Thoracic aorta (tissue), 2 donors: ENCODE measurements around the gene VIPR2. TPM values are rescaled to one million over a fixed set of nuclear protein-coding genes. Genes with fewer than 3 reads are reported as not detected.

Source experiments
- ATAC-seq: fragments of 150-250 bp; one replicate; pipeline ENCODE4 v1.8.0; 2017; ENCODE audit warnings: low read depth; ENCODE audit not compliant: insufficient number of reproducible peaks, low FRiP score
- DNase-seq: peaks from one replicate; pipeline ENCODE4 v3.0.0-alpha.2; 2020; ENCODE audit warnings: low spot score
- H3K27ac ChIP-seq, 2 donors: fragments of 200-600 bp; sonication (generic); 1 replicate in 1 of 2; 2 replicates in 1 of 2; pipeline ENCODE4 v1.5.1; 2016; ENCODE audit warnings: mild to moderate bottlenecking in 2 of 2, moderate library complexity in 2 of 2
- H3K27me3 ChIP-seq: fragments of 200-600 bp; sonication (generic); replicated peaks from 2 replicates; pipeline ENCODE4 v1.6.0; 2016; ENCODE audit warnings: mild to moderate bottlenecking; ENCODE audit not compliant: insufficient read depth
- H3K36me3 ChIP-seq: fragments of 200-600 bp; sonication (generic); one replicate; pipeline ENCODE4 v1.5.1; 2016
- H3K4me1 ChIP-seq, 2 donors: fragments of 200-600 bp; sonication (generic); 1 replicate in 1 of 2; 2 replicates in 1 of 2; pipeline versions ENCODE4 v1.5.1 to v1.6.0; 2016; ENCODE audit warnings: low read depth in 2 of 2, mild to moderate bottlenecking in 1 of 2; ENCODE audit not compliant: control insufficient read depth in 1 of 2
- H3K4me3 ChIP-seq: fragments of 200-600 bp; sonication (generic); 2 replicates; pipeline ENCODE4 v1.5.1; 2016; ENCODE audit warnings: mild to moderate bottlenecking
- H3K9me3 ChIP-seq: fragments of 200-600 bp; sonication (generic); 2 replicates; pipeline ENCODE4 v1.5.1; 2016
- CTCF ChIP-seq: fragments of 200-600 bp; sonication (generic); IDR thresholded peaks from one replicate; pipeline ENCODE4 v1.5.1; 2019; ENCODE audit warnings: antibody characterized with exemption
- total RNA-seq, 2 donors: library from RNA; depleted of rRNA; stranded (reverse); fragments of >200 nt; gene quantifications; one replicate each; pipeline versions ENCODE4 v1.1.0 to v1.2.3, GENCODE V29; 2016

The VIPR2 gene
- total RNA-seq, 2 donors from 2014 or later: 18.3 to 29.5 TPM

GRCh38 chr7:159094919-159095915 lies 49.5 kb downstream of the VIPR2 start:
- H3K4me1 ChIP-seq: peaks cover 56 to 90% of the 10 kb centered on the region in 2 donors
- H3K27ac ChIP-seq: peak overlapping the region; percentile 99 to 100
- TF ChIP-seq CTCF: no peak
- H3K27me3 ChIP-seq: no peaks in the 10 kb centered on the region
- H3K4me3 ChIP-seq: peak overlapping the region; percentile 52
- no peak for DNase-seq
- no peaks in the 10 kb centered on the region for H3K9me3 ChIP-seq
- no peak for ATAC-seq
- H3K36me3 ChIP-seq: no peaks in the 10 kb centered on the region

GRCh38 chr7:159094023-159094740 lies 50.5 kb downstream of the VIPR2 start:
- peak overlapping the region; percentile 99 to 100 for H3K27ac ChIP-seq
- ATAC-seq (no peak), DNase-seq (no peak)
- H3K9me3 ChIP-seq: no peaks in the 10 kb centered on the region
- TF ChIP-seq CTCF: no peak
- H3K36me3 ChIP-seq: no peaks in the 10 kb centered on the region
- no peaks in the 10 kb centered on the region for H3K27me3 ChIP-seq
- peak overlapping the region; percentile 52 for H3K4me3 ChIP-seq
- peaks cover 50 to 80% of the 10 kb centered on the region in 2 donors for H3K4me1 ChIP-seq

GRCh38 chr7:159093351-159093971 lies 51.2 kb downstream of the VIPR2 start:
- H3K4me3 ChIP-seq: peak overlapping the region; percentile 52
- peaks cover 47 to 72% of the 10 kb centered on the region in 2 donors for H3K4me1 ChIP-seq
- no peak for DNase-seq
- H3K9me3 ChIP-seq: no peaks in the 10 kb centered on the region
- no peaks in the 10 kb centered on the region for H3K27me3 ChIP-seq
- H3K27ac ChIP-seq: peak overlapping the region; percentile 99 to 100
- no peaks in the 10 kb centered on the region for H3K36me3 ChIP-seq
- no peak for TF ChIP-seq CTCF
- ATAC-seq: no peak

- no peak for TF ChIP-seq CTCF
- Histone ChIP-seq H3K27me3 (no peaks in the 10 kb centered on the region), H3K36me3 (no peaks in the 10 kb centered on the region), H3K4me3 (peak overlapping the region; percentile 52), H3K27ac (peak overlapping the region; percentile 99 to 100), H3K9me3 (no peaks in the 10 kb centered on the region), H3K4me1 (peaks cover 40 to 65% of the 10 kb centered on the region in 2 donors)
- peak; percentile 41 for ATAC-seq
- no peak for DNase-seq
These were observed 52.0 kb downstream of the VIPR2 start for GRCh38 chr7:159092701-159093121.
